SK-N-SH treated with all-trans-retinoic acid at 6 μM for 48 hours (cell line): ENCODE results near the gene CSTB.

Experiments used
- BACH2 ChIP-seq: fragments of 250-450 bp; sonication (Bioruptor Pico); IDR thresholded peaks from 2 replicates; pipeline ENCODE4 v1.9.0; 2021; ENCODE audit warnings: mild to moderate bottlenecking, borderline replicate concordance
- ISL1 ChIP-seq: fragments of 250-450 bp; sonication (Bioruptor Pico); IDR thresholded peaks from 2 replicates; pipeline ENCODE4 v2.1.2; 2022; ENCODE audit warnings: mild to moderate bottlenecking, moderate library complexity
- ZFP3 ChIP-seq: fragments of 250-450 bp; sonication (Bioruptor Pico); IDR thresholded peaks from 2 replicates; pipeline ENCODE4 v1.5.0; 2020; ENCODE audit warnings: mild to moderate bottlenecking, moderate library complexity
- ZNF70 ChIP-seq: fragments of 450-650 bp; formaldehyde crosslinking; IDR thresholded peaks from 2 replicates; pipeline ENCODE4 v1.5.0; 2020; ENCODE audit warnings: mild to moderate bottlenecking, moderate library complexity
- TF ChIP-seq, protein P1 (sequence below): fragments of 250-450 bp; sonication (Bioruptor Pico); IDR thresholded peaks from 2 replicates; pipeline ENCODE4 v1.8.0; 2020; ENCODE audit warnings: mild to moderate bottlenecking, moderate library complexity, borderline replicate concordance
- TF ChIP-seq, protein P2 (sequence below): fragments of 250-450 bp; sonication (Bioruptor Pico); IDR thresholded peaks from 2 replicates; pipeline ENCODE4 v1.5.1; 2020; ENCODE audit warnings: low read depth, mild to moderate bottlenecking, moderate library complexity

DNA sequence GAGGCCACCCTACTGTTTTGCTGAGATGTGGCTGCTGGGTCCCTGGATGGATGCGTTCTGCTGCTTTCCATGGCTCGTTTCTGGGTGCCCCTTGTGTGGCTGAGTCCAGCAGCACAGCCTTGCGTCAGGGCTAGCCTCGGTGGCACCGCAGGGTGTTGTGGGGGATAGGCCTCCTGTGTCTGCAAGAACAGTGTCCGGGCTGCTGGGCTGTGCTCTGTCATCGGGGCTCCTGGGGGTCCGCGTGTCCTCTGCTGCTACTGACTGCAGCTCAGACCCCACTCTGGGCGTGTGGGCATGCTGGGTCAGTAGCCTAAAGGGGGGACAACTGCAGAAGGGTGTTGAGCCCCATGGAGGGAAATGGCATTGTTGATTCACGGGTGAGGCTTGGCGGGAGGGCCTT lies 18.2 kb upstream of the CSTB start:
- TF ChIP-seq ISL1 (CRISPR knock-in tag) (no peak), ZNF70 (CRISPR knock-in tag) (no peak), ZFP3 (CRISPR knock-in tag) (no peak), BACH2 (CRISPR knock-in tag) (no peak)
- TF ChIP-seq, protein P1, sequence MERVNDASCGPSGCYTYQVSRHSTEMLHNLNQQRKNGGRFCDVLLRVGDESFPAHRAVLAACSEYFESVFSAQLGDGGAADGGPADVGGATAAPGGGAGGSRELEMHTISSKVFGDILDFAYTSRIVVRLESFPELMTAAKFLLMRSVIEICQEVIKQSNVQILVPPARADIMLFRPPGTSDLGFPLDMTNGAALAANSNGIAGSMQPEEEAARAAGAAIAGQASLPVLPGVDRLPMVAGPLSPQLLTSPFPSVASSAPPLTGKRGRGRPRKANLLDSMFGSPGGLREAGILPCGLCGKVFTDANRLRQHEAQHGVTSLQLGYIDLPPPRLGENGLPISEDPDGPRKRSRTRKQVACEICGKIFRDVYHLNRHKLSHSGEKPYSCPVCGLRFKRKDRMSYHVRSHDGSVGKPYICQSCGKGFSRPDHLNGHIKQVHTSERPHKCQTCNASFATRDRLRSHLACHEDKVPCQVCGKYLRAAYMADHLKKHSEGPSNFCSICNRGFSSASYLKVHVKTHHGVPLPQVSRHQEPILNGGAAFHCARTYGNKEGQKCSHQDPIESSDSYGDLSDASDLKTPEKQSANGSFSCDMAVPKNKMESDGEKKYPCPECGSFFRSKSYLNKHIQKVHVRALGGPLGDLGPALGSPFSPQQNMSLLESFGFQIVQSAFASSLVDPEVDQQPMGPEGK (CRISPR knock-in tag): no peak
- TF ChIP-seq, protein P2, sequence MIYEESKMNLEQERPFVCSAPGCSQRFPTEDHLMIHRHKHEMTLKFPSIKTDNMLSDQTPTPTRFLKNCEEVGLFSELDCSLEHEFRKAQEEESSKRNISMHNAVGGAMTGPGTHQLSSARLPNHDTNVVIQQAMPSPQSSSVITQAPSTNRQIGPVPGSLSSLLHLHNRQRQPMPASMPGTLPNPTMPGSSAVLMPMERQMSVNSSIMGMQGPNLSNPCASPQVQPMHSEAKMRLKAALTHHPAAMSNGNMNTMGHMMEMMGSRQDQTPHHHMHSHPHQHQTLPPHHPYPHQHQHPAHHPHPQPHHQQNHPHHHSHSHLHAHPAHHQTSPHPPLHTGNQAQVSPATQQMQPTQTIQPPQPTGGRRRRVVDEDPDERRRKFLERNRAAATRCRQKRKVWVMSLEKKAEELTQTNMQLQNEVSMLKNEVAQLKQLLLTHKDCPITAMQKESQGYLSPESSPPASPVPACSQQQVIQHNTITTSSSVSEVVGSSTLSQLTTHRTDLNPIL (CRISPR knock-in tag): no peak
